NCI-H446 treated with DMSO at 0.1 percent for 48 hours (cell line): Measurements from ENCODE around the gene ZNF181.

ENCODE experiments used
- DNase-seq: peaks from one replicate; lab custom pipeline; 2025; lab: John Stamatoyannopoulos, UW

Gene ZNF181

GRCh38 chr19:34759218-34759917 is 25.3 kb downstream of the ZNF181 start:
- no peak for DNase-seq

- DNase-seq, result no peak
Observed at GRCh38 chr19:34766386-34766785, 32.3 kb downstream of the ZNF181 start.

- DNase-seq, result no peak
Observed at GRCh38 chr19:34767951-34768350, 33.9 kb downstream of the ZNF181 start.

GRCh38 chr19:34772697-34773554 is 38.9 kb downstream of the ZNF181 start, which contains the start of gene ZNF599:
Gene ZNF599 (minus strand): TSS chr19:34773215. CDS start chr19:34772841, 374 bp downstream.
- peak; percentile 75 for DNase-seq

GRCh38 chr19:34773555-34773864 is 39.5 kb downstream of the ZNF181 start:
- DNase-seq, result no peak

GRCh38 chr19:34774857-34775256 is 40.8 kb downstream of the ZNF181 start:
- no peak for DNase-seq

- DNase-seq, result no peak
Observed at GRCh38 chr19:34778342-34778741, 44.3 kb downstream of the ZNF181 start.

GRCh38 chr19:34779652-34780051 is 45.6 kb downstream of the ZNF181 start:
- no peak for DNase-seq

GRCh38 chr19:34786236-34786635 is 52.2 kb downstream of the ZNF181 start:
- DNase-seq, result no peak

GRCh38 chr19:34787059-34787824 is 53.2 kb downstream of the ZNF181 start:
- DNase-seq, result no peak

- no peak for DNase-seq
Observed at GRCh38 chr19:34788074-34788473, 54.0 kb downstream of the ZNF181 start.

- DNase-seq, result no peak
Observed at GRCh38 chr19:34793565-34793964, 59.5 kb downstream of the ZNF181 start.

GRCh38 chr19:34794066-34794960 is 60.3 kb downstream of the ZNF181 start:
- no peak for DNase-seq
